ENCODE measurements around the gene UBE2S. TPM values are rescaled to one million over a fixed set of nuclear protein-coding genes. Genes with fewer than 3 reads are reported as not detected.
A peak's percentile ranks its signal among the peaks of the same experiment; 100 is the strongest.
"Not testable (repeated sequence)": the region's sequence is repeated elsewhere in the genome, so short reads cannot be mapped to it uniquely, and the experiment has no call there.

Gene UBE2S
- 192 and 378 TPM in 2 replicates for total RNA-seq (2014; rRNA removed; shearing (Covaris generic))

GRCh38 chr19:55407550-55407799 lies at the start of gene UBE2S:
TSS of gene UBE2S (minus strand) at chr19:55407788. CDS start at chr19:55407589, 199 bp downstream.
- DNase-seq (ENCODE audit: low read depth), result not testable (repeated sequence)

GRCh38 chr19:55456347-55456746 lies 48.8 kb upstream of the UBE2S start:
- DNase-seq (ENCODE audit: low read depth), result no peak

- no peak for DNase-seq (ENCODE audit: low read depth)
These were observed 48.1 kb upstream of the UBE2S start for GRCh38 chr19:55455576-55456235.

GRCh38 chr19:55454787-55455243 lies 47.2 kb upstream of the UBE2S start:
- peak; percentile 44 for DNase-seq (ENCODE audit: low read depth)

- DNase-seq (ENCODE audit: low read depth), result no peak
These were observed 46.1 kb upstream of the UBE2S start for GRCh38 chr19:55453511-55454260.

- peak; percentile 49 for DNase-seq (ENCODE audit: low read depth)
These were observed 45.3 kb upstream of the UBE2S start for GRCh38 chr19:55452749-55453346.

GRCh38 chr19:55451965-55452748 lies 44.6 kb upstream of the UBE2S start:
- DNase-seq (ENCODE audit: low read depth), result no peak

- DNase-seq (ENCODE audit: low read depth), result no peak
These were observed 43.8 kb upstream of the UBE2S start for GRCh38 chr19:55451163-55451964.

GRCh38 chr19:55449469-55449868 lies 41.9 kb upstream of the UBE2S start:
- no peak for DNase-seq (ENCODE audit: low read depth)

- DNase-seq (ENCODE audit: low read depth), result not testable (repeated sequence)
These were observed 40.5 kb upstream of the UBE2S start for GRCh38 chr19:55448175-55448490.

GRCh38 chr19:55447421-55448174 lies 40.0 kb upstream of the UBE2S start:
- peak; percentile 76 for DNase-seq (ENCODE audit: low read depth)

- DNase-seq (ENCODE audit: low read depth), result no peak
These were observed 38.5 kb upstream of the UBE2S start for GRCh38 chr19:55446060-55446459.

- no peak for DNase-seq (ENCODE audit: low read depth)
These were observed 37.1 kb upstream of the UBE2S start for GRCh38 chr19:55444646-55445045.

- no peak for DNase-seq (ENCODE audit: low read depth)
These were observed 36.4 kb upstream of the UBE2S start for GRCh38 chr19:55443824-55444480.

GRCh38 chr19:55443045-55443823 lies 35.6 kb upstream of the UBE2S start, which contains the start of gene SHISA7:
TSS of gene SHISA7 (minus strand) at chr19:55443300. CDS start at chr19:55442863, 437 bp downstream.
- DNase-seq (ENCODE audit: low read depth), result no peak

GRCh38 chr19:55442372-55442961 lies 34.9 kb upstream of the UBE2S start:
- DNase-seq (ENCODE audit: low read depth), result no peak

- DNase-seq (ENCODE audit: low read depth), result no peak
These were observed 34.2 kb upstream of the UBE2S start for GRCh38 chr19:55441692-55442321.

GRCh38 chr19:55441319-55441691 lies 33.7 kb upstream of the UBE2S start:
- no peak for DNase-seq (ENCODE audit: low read depth)

Data from M059J (cell line).